ENCODE measurements around the gene TUBA4A.
A peak's percentile ranks its signal among the peaks of the same experiment; 100 is the strongest.
"Not testable (repeated sequence)": the region's sequence is repeated elsewhere in the genome, so short reads cannot be mapped to it uniquely, and the experiment has no call there.

Gene TUBA4A

DNA sequence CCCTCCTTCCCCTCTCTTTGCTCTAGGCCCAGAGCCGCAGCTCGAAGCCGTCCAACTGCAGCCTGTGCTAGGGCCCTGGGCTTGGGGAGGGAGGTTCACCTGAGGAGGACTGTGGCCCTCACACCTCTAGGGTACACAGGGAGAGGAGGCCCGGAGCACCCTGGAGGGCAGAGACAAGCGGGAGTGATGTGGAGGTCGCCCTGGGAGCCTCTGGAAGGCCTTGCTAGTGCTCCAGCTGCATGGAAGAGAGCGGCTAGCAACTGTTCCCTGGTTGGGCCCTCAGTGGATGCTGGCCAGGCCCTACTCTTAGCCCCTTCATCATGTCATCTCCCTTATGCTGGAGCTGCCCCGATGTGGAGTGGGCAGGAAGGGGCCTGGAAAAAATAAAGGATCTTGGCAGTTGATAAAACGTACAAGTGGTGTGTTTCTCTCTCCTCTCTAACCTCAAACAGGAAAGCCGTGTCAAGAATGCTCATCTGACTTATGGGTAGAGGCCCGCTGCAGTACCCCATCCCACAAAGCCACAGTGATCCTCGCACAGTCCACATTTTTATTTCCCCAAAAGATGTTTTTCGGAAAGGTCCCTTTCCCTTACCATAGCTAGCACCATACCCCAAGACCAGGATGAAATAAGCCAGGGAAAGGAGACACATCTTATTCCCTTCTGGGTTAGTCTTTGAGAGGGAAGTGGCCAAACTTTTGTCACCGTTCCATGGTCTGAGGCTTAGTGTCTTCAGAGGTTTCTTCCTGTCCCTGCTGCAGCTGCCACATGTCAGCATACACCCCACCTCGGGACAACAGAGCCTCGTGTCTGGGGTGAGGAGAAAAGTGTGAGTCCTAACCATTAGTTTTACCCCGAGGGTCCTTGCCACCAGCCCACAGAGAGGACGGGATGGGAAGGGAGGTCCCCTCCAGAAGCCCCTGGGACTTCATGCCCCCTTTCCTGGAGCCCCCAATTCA is 44.2 kb downstream of the TUBA4A start:
- no peak for DNase-seq

DNA sequence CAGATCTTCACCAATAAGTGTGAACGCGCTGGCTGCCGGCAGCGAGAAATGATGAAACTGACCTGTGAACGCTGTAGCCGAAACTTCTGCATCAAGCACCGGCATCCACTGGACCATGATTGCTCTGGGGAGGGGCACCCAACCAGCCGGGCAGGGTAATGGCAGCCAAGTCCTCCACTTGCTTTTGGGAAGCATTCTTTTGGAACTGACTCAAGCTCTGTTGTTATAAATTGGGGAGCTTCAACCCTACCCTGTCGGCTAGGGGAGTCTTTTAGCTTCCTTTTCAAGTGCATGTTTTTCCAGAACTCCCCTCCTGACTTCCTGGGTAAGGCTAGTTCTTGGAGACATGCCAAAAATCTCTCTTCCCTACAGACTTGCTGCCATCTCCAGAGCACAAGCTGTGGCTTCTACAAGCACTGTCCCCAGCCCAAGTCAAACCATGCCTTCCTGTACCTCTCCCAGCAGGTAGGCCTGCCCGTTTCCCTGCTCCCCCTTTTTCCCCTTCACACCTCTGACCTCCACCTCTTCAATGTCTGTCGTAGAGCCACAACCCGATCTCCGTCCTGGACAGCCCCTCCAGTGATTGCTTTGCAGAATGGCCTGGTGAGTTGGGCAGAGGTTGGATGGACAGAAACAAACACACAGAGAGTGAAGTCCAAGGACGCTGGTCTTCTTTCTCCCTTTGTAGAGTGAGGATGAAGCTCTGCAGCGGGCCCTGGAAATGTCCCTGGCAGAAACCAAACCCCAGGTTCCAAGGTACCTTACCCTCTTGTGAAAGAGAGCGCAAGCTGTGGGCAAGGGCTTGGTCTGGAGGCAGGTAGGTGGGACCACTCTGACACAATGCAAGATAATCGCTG is 45.6 kb downstream of the TUBA4A start:
- DNase-seq = no peak

DNA sequence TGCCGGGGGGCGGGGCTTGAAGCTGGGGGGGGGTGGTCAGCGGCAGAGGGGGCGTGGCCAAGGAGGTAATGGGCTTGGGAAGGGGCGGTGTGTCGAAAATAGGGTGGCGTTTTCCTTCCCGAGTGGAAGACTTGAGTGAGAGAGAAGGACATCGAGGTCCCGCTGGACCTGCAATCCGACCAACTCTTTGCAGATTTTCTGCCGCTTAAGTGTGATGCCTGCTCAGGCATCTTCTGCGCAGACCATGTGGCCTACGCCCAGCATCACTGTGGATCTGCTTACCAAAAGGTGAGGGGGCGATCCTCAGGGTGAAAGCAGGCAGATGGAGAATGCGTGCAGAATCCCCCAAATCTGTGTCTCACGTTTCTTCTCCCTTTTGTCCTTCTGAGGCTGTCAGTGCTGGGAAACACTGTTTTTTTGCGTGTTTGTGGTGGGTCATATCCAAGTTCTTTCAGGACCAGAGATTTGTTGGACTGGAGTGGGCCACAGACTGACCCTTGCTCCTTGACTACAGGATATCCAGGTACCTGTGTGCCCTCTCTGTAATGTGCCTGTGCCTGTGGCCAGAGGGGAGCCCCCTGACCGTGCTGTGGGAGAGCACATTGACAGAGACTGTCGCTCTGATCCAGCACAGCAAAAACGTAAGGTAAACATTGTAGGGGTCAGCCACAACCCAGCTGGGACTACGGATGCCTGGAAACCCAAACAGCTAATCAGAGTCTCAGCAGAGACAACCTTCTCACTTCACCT is 46.4 kb downstream of the TUBA4A start:
- no peak for DNase-seq

DNA sequence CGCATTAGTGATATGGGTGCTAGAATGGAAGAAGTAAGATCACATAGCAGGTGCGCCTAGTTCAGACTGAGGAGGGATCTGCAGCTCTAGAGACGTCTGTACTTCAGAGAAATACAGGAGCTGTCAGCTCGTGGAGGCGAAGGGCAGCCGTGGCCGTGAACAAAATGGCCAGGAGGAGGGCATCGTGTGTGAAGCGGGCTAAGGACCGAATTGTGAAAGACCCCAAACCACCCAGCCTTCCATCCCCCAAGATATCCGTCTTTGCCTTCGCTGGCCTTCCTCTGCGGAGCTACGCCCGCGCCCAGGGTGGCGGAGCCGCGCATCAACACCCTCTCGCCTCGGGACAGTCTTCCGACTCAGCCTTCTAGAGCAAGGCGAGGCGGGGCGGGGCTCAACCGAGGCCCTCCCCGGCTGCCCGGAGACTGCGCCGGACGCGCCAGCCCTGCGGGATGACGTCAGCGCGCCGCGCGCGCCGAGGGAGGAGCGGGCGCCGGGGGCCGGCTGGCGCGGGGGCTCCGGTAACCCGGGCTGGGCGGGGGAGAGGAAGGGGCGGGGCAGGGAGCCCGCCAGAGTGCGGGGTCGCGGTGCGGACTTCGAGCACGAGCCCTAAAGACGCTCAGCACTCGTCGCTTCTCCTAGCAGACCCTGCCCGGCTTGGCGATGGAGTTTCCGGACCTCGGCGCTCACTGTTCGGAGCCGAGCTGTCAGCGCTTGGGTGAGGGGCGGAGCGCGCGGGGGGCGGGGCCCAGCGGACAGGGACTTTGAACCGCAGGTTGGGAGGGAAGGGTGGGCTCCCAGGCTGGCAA is 47.2 kb downstream of the TUBA4A start, which contains the start of gene ZFAND2B:
ZFAND2B (plus strand) TSS at position 455 of the 806 bp plus-strand sequence; CDS start at position 661, 206 bp downstream.
- peak; percentile 96 for DNase-seq

DNA sequence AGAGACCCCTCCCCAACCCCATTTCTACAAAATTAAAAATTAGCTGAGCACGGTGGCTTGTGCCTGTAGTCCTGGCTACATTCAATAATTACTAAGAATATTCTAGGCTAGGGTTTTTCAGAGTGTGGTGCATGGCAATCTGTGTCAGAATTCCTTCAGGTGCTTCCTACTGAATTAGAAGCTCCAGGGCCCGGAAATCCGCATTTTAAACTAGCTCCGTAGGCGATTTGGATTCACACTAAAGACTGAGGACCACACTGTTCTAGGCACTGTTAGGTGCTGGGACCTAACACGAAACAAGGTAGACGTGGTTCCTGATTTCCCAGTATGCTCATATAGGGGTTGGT is 47.8 kb downstream of the TUBA4A start:
- no peak for DNase-seq

DNA sequence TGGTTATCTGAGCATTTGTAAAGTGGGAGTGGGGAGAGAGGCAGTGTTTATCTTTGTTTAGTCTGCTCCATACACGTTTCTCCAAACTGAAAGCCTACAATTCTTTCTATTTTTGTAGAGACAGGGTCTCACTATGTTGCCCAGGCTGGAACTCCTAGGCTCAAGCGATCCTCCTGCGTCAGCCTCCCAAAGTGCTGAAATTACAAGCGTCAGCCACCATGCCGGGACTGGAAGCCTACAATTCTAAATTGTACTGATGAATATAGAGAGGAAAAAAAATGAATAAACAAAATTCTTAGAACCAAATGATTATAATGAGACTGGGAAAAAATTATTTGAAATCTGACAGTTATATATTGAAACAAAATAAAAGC is 48.6 kb downstream of the TUBA4A start:
- DNase-seq = no peak

DNA sequence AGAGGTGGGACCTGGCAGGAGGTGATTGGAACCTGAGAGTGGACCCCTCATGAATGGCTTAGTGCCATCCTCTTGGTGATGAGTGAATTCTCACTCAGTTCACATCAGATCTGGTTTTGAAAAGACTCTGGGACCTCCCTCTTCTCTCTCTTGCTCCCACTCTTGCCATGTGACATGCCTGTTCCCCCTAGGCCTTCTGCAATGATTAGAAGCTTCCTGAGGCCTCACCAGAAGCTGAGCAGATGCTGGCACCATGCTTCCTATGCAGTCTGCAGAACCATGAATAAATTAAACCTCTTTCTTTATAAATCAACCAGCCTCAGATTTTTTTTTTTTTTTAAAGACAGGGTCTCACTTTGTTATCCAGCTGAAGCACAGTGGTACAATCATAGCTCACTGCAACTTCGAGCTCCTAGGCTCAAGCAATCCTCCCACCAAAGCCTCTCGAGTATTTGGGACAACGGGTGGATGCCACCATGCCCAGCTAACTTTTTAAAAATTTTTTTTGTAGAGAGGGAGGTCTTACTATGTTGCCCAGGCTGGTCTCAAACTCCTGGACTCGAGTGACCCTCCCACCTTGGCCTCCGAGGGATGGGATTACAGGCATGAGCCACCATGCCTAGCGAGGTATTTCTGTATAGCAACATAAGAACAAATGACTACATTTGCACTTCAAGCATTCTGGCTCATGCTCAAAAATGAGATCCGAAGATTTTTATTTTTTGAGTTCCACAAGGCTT is 49.1 kb downstream of the TUBA4A start:
- no peak for DNase-seq

DNA sequence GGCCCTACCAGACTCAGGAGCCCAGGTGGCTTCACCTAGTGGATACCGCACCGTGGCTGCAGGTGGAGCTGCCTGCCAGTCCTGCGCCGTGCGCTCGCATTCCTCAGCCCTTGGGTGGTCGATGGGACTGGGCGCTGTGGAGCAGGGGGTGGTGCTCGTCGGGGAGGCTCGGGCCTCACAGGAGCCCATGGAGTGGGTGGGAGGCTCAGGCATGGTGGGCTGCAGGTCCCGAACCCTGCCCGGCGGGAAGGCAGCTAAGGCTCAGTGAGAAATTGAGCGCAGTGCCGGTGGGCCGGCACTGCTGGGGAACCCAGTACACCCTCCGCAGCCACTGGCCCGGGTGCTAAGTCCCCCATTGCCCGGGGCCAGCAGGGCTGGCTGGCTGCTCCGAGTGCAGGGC is 52.4 kb downstream of the TUBA4A start:
- DNase-seq = not testable (repeated sequence)

DNA sequence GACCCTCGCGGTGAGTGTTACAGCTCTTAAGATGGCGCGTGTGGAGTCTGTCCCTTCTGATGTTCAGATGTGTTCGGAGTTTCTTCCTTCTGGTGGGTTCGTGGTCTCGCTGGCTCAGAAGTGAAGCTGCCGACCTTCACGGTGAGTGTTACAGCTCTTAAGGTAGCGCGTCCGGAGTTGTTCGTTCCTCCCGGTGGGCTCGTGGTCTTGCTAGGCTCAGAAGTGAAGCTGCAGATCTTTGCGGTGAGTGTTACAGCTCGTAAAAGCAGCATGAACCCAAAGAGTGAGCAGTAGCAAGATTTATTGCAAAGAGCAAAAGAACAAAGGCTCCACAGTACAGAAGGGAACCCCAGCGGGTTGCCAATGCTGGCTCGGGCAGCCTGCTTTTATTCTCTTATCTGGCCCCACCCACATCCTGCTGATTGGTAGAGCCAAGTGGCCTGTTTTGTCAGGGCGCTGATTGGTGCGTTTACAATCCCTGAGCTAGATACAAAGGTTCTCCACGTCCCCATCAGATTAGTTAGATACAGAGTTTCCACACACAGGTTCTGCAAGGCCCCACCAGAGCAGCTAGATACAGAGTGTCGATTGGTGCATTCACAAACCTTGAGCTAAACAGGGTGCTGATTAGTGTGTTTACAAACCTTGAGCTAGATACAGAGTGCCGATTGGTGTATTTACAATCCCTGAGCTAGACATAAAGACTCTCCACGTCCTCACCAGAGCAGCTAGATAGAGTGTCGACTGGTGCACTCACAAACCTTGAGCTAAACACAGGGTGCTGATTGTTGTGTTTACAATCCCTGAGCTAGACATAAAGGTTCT is 53.0 kb downstream of the TUBA4A start:
- DNase-seq = not testable (repeated sequence)
